HG03025 (cell line): ENCODE results near the gene CDC42SE1.

Experiments
- ATAC-seq: cut with Tn5 transposase; IDR thresholded peaks from one replicate; pipeline ENCODE4 v1.9.1; 2021; ENCODE audit warnings: mild to moderate bottlenecking, moderate library complexity; ENCODE audit not compliant: unreplicated experiment, low FRiP score

The CDC42SE1 gene

GRCh38 chr1:151009674-151010345 lies 49.6 kb downstream of the CDC42SE1 start:
- ATAC-seq = no peak

GRCh38 chr1:151009206-151009587 lies 50.2 kb downstream of the CDC42SE1 start:
- no peak for ATAC-seq

GRCh38 chr1:151008244-151009205 lies 50.9 kb downstream of the CDC42SE1 start, which contains the start of gene PRUNE1:
TSS of gene PRUNE1 (plus strand) at chr1:151008449. CDS start at chr1:151008633, 184 bp downstream.
- peak; percentile 49 for ATAC-seq

- no peak for ATAC-seq
Observed at GRCh38 chr1:151007853-151008243, 51.6 kb downstream of the CDC42SE1 start.

- ATAC-seq = no peak
Observed at GRCh38 chr1:151006327-151007052, 52.9 kb downstream of the CDC42SE1 start, which contains the start of gene MINDY1. TSS of gene MINDY1 (minus strand) at chr1:151006902. CDS start at chr1:151002617, 4,285 bp downstream.

GRCh38 chr1:151005729-151006319 lies 53.6 kb downstream of the CDC42SE1 start:
- no peak for ATAC-seq

GRCh38 chr1:151003180-151003579 lies 56.2 kb downstream of the CDC42SE1 start:
- no peak for ATAC-seq

- no peak for ATAC-seq
Observed at GRCh38 chr1:151002611-151003010, 56.8 kb downstream of the CDC42SE1 start.

GRCh38 chr1:151002051-151002450 lies 57.4 kb downstream of the CDC42SE1 start:
- ATAC-seq = no peak

GRCh38 chr1:151001602-151002001 lies 57.8 kb downstream of the CDC42SE1 start:
- ATAC-seq = no peak
